Vein endothelial cell (primary cell): Measurements from ENCODE around the gene RAD9B. TPM values are rescaled to one million over a fixed set of nuclear protein-coding genes. Genes with fewer than 3 reads are reported as not detected.

ENCODE experiments used
- small RNA-seq: library from RNA; depleted of rRNA; stranded (forward); fragments of <200 nt; gene quantifications from one replicate; pipeline ENCODE3, GENCODE V24; 2012
- total RNA-seq: library from RNA; depleted of rRNA; stranded (reverse); fragments of >200 nt; gene quantifications from 2 replicates; pipeline ENCODE4 v1.2.3, GENCODE V29; 2012

The RAD9B gene
- 0.19 and 0.33 TPM in 2 replicates for total RNA-seq

GRCh38 chr12:110501752-110502738 is at the start of gene RAD9B, which contains the start of gene VPS29:
RAD9B (plus strand) TSS chr12:110502331; CDS start chr12:110502338, 7 bp downstream.
VPS29 (minus strand) TSS chr12:110502111; CDS start chr12:110502051, 60 bp downstream.

GRCh38 chr12:110468214-110469048 is 33.7 kb upstream of the RAD9B start, which contains the start of the genes FAM216A and GPN3:
FAM216A (plus strand) TSS chr12:110468845; CDS start chr12:110468876, 31 bp downstream.
GPN3 (minus strand) TSS chr12:110468257; CDS start chr12:110468203, 54 bp downstream.

Small RNA genes lying within 50 kb of the gene (small RNA-seq; reads per million reads assigned to genes)
- not detected for gene RF00278

Other genes with a start within 250 kb of the RAD9B start
- 141 and 156 TPM in 2 replicates for gene ATP2A2, start 221.1 kb upstream of the RAD9B start, total RNA-seq
- 35.9 and 52.7 TPM in 2 replicates for gene ANAPC7, start 98.6 kb upstream of the RAD9B start, total RNA-seq
- 447 and 536 TPM in 2 replicates for gene ARPC3, start 52.0 kb upstream of the RAD9B start, total RNA-seq
- gene GPN3, start 34.1 kb upstream of the RAD9B start, total RNA-seq: 16.7 and 26.7 TPM in 2 replicates
- gene FAM216A, start 33.5 kb upstream of the RAD9B start, total RNA-seq: 12.0 and 15.0 TPM in 2 replicates
- gene VPS29, start 220 bp upstream of the RAD9B start, total RNA-seq: 51.0 and 85.5 TPM in 2 replicates
- gene PPTC7, start 81.0 kb downstream of the RAD9B start, total RNA-seq: 11.8 and 13.9 TPM in 2 replicates
- gene TCTN1, start 111.8 kb downstream of the RAD9B start, total RNA-seq: 13.4 and 13.6 TPM in 2 replicates
- gene HVCN1, start 186.8 kb downstream of the RAD9B start, total RNA-seq: 1.6 and 2.9 TPM in 2 replicates
- gene PPP1CC, start 240.6 kb downstream of the RAD9B start, total RNA-seq: 111 and 145 TPM in 2 replicates